Panc1 (cell line): ENCODE data around the gene PDZRN4.

Source experiments
- TCF7L2 ChIP-seq: IDR thresholded peaks from 2 replicates; pipeline ENCODE4 v1.6.1; 2011; ENCODE audit warnings: mild to moderate bottlenecking, low read depth, low read length, inconsistent platforms
- TF ChIP-seq, protein P1 (sequence below): fragments of 450-650 bp; IDR thresholded peaks from 2 replicates; pipeline ENCODE4 v1.5.1; 2017; ENCODE audit warnings: mild to moderate bottlenecking
- TF ChIP-seq, protein P2 (sequence below), 2 experiments: IDR thresholded peaks; 2 replicates each; pipeline ENCODE4 v1.6.1; 2011 to 2012; ENCODE audit warnings: low read depth in 2 of 2, control low read depth in 1 of 2, low read length in 1 of 2, mild to moderate bottlenecking in 1 of 2, moderate library complexity in 1 of 2; ENCODE audit not compliant: insufficient read depth in 1 of 2

DNA sequence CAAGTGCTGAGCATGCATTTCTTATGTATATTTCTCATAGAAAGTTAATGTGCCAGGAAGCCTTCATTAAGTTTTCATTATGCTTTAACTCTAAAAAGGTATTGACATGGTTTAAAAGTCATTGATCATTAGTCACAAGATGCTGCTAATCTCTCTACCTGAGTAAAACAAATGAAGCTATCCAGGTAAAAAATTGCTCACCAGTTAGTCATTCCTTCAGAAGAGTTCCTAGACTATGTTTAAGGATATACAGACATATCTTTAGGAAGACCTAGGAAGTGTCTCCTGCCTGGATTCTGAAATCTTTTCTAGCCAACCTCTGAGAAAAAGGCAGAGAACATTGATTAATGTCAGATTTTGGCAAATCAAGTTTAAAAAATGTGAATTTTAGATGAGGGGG lies 274.2 kb downstream of the PDZRN4 start:
- TF ChIP-seq, protein P1, sequence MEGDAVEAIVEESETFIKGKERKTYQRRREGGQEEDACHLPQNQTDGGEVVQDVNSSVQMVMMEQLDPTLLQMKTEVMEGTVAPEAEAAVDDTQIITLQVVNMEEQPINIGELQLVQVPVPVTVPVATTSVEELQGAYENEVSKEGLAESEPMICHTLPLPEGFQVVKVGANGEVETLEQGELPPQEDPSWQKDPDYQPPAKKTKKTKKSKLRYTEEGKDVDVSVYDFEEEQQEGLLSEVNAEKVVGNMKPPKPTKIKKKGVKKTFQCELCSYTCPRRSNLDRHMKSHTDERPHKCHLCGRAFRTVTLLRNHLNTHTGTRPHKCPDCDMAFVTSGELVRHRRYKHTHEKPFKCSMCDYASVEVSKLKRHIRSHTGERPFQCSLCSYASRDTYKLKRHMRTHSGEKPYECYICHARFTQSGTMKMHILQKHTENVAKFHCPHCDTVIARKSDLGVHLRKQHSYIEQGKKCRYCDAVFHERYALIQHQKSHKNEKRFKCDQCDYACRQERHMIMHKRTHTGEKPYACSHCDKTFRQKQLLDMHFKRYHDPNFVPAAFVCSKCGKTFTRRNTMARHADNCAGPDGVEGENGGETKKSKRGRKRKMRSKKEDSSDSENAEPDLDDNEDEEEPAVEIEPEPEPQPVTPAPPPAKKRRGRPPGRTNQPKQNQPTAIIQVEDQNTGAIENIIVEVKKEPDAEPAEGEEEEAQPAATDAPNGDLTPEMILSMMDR = no peak
- TF ChIP-seq TCF7L2 = no peak
- TF ChIP-seq, protein P2, sequence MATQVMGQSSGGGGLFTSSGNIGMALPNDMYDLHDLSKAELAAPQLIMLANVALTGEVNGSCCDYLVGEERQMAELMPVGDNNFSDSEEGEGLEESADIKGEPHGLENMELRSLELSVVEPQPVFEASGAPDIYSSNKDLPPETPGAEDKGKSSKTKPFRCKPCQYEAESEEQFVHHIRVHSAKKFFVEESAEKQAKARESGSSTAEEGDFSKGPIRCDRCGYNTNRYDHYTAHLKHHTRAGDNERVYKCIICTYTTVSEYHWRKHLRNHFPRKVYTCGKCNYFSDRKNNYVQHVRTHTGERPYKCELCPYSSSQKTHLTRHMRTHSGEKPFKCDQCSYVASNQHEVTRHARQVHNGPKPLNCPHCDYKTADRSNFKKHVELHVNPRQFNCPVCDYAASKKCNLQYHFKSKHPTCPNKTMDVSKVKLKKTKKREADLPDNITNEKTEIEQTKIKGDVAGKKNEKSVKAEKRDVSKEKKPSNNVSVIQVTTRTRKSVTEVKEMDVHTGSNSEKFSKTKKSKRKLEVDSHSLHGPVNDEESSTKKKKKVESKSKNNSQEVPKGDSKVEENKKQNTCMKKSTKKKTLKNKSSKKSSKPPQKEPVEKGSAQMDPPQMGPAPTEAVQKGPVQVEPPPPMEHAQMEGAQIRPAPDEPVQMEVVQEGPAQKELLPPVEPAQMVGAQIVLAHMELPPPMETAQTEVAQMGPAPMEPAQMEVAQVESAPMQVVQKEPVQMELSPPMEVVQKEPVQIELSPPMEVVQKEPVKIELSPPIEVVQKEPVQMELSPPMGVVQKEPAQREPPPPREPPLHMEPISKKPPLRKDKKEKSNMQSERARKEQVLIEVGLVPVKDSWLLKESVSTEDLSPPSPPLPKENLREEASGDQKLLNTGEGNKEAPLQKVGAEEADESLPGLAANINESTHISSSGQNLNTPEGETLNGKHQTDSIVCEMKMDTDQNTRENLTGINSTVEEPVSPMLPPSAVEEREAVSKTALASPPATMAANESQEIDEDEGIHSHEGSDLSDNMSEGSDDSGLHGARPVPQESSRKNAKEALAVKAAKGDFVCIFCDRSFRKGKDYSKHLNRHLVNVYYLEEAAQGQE (IDR thresholded peaks at IDR 0.05; ENCODE audit: insufficient read depth in 1 of 2, low read depth in 2 of 2, low read length in 1 of 2) = no peak
